ENCODE data around the gene MED4.

- TF ChIP-seq CTCF (conservative IDR thresholded peaks at IDR 0.05 in 1 of 2, IDR thresholded peaks at IDR 0.05 in 1 of 2; ENCODE audit: low read depth in 1 of 2, low read length in 2 of 2) (no peak), EZH2 (IDR thresholded peaks at IDR 0.05; ENCODE audit: low read length, missing control alignments) (no peak)
Measured at GRCh38 chr13:48132961-48133360, 38.1 kb upstream of the MED4 start.
